GM21423 (cell line): ENCODE results near the gene TMEM186.
"Not testable (repeated sequence)": the region's sequence is repeated elsewhere in the genome, so short reads cannot be mapped to it uniquely, and the experiment has no call there.

Experiments used
- ATAC-seq: cut with Tn5 transposase; IDR thresholded peaks from one replicate; pipeline ENCODE4 v1.9.1; 2021; ENCODE audit warnings: mild to moderate bottlenecking, moderate library complexity; ENCODE audit not compliant: unreplicated experiment

TMEM186 gene, protein sequence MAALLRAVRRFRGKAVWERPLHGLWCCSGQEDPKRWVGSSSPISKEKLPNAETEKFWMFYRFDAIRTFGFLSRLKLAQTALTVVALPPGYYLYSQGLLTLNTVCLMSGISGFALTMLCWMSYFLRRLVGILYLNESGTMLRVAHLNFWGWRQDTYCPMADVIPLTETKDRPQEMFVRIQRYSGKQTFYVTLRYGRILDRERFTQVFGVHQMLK

DNA sequence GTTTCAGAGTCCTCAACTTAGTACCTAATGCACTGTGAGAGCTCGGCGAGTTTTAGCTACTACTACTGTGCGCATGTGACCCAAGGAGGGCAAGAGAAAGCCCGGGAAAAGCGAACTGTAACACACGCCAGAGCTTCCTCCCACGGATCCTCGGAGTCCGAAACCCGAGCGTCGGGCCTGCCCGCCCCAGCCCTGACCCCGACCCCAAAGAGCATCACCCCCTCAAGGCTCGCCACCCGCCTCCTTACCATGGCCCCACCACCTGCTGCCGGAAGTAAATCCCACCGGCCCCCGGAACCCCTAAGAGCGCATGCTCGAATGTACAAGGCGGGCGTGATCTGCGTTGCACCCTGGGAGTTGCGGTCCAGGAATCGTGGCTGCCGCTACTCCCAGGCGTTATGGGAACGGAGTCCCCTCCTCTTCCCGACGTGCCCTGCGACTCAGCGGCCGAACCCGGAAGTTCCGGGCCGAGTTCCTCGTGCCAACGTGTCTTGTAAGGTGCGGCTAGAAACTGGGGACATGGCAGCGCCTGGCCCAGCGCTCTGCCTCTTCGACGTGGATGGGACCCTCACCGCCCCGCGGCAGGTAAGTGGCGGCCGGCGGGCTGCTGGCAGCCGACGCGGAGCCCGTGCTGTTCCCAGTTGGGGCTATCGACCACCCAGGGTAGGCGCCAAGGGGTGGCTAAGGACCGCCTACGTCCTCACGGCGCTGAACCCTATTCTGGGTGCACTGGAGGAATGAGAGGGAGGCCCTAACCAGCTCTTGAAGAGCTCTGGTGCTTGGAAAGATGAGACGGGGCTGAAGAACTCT is at the start of gene TMEM186, which contains the start of gene PMM2:
TMEM186 (minus strand) TSS at position 276 of the 810 bp plus-strand sequence; CDS start at position 251, 25 bp downstream.
PMM2 (plus strand) TSS at position 476 of the 810 bp plus-strand sequence; CDS start at position 520, 44 bp downstream.
- peak; percentile 93 for ATAC-seq

DNA sequence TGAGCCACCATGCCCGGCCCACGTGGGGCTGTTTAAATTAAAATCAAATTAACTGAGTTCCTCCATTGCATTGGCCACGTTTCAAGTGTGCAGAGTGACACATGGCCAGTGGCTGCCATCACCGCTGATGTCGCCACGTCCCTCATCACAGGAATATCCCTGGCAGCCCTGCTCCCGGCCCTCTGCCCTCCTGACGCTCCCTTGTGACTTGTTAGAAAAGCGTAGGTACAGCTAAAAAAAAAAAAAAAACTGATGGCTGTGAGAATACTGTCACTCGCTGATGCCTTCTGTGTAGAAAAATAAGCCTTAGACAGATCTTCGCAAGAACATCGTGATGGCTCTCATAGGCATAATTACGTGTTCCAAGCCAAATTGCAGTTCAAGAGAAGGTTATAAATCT is 49.7 kb upstream of the TMEM186 start:
- no peak for ATAC-seq

DNA sequence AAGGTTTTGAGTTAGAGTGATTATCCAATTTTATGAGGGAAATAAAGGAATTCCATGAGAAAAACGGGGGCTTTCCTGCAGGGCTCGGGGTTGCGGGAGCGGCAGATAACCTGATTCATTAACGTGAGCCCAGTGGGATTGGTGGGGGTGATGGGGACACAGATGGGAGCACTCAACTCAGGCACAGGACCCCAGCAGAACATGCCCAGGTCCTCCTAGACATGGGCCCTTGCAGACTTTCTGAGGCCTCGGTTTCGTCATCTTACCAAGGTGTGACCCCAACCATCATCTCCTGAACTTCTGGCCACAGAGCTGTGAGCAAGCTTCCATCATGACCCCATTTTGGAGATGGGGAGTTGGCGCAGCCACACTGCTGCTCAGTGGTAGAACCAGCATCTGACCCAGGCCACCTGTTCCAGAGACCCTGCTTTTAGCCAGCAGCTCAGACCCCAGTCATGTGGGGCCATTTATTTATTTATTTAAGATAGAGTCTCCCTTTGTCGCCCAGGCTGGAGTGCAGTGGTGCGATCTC is 49.0 kb upstream of the TMEM186 start:
- ATAC-seq: no peak

DNA sequence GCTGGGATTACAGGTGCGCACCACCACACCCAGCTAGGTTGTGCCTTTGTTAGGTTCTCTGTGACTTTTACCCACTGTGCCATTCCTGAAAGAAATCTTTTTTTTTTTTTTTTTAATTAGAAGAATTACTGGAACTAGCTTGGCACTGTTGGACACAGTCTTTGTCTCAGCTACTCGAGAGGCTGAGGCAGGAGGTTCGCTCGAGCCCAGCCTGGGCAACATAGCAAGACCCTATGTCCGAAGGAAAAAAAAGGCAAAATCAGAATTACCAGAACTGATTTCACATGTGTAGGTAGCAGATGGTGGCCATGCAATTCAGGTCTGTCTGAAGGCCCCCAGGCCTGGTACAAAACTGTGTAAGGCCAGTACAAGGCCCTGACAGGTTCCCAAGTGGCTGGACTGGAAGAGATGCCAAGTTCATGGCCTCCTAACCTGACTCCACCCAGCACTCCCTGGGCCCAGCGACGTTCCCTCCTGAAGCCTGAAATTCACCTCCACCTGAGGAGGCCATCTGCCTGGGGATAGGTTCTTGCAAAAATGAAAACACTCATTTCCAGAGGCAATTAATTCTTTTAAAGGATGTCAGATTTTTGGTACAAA is 48.4 kb upstream of the TMEM186 start:
- no peak for ATAC-seq

DNA sequence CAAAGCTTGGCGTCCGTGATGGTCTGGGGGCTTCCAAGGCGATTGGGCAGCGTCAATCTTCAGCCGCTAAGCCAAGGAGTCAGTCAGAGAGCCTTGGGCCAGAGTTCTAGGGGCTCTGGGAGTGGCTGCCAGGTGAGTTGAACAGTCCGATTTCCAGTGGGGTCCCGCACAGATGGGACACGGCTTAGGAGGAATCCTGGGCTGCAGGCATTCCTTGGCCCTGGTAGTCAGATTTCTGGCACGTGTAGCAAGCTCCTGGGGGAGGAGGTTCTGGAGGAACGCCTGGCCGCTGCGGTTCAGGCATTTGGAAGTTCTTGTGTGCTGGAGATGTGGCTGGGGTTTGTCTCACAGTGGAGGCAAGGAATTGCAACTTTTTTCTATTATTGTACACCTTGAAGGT is 45.9 kb upstream of the TMEM186 start:
- ATAC-seq: not testable (repeated sequence)

DNA sequence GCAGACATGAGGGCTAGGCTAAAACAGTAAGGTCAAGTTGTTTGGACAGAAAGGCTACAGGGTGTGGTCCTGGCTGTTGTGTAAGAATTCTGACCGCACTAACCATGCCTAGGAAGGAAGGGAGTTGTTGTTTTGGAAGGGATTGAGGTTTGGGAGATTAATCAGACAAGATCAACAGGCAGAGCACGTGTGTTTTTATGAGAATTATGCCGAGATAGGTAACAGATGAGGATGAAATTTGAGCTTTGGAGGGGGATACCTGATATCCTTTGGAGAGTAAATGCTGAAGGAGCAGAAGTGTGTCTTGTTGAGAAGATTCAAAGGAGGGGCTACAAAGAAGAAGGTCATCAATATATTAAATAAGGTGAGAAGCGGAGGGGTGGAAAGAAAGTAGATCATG is 44.6 kb upstream of the TMEM186 start:
- ATAC-seq: not testable (repeated sequence)

DNA sequence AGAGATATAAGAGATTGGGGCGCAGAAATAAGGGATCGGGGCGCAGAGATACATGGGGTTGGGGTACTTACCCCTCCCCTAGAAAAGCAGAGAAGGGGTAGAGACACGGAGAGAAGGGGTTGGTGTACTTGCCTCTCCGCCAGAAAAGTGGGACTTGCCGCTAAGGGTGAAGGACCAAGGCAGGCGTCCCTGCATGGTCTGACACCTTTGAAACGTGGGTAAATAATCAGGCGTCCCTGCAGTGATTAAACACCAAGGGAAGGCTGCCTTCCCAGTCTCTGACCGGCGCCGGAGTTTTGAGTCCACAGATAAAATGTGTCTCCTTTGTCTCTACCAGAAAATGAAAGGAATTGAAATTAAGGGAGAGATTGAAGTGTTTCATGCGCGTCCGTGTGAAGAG is 40.2 kb upstream of the TMEM186 start:
- not testable (repeated sequence) for ATAC-seq

DNA sequence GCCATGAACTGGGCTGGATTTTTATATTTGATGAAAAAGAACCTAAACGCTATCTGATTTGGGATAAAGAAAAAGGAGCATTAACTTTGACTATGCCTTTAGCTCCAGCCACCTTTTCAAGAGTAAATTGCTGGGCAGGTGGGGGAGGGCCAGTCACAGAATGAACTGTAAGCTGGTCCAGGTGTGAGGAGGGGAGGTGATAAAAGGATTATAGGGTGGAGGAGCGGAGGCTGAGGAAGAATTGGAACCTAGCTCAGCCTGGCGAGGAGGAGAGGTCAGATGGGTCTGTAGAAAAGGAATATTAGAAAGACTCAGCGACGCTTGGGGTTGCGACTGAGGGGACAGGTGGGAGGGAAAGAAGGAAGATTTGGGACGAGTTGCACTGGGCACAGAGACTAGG is 39.4 kb upstream of the TMEM186 start:
- ATAC-seq: not testable (repeated sequence)

DNA sequence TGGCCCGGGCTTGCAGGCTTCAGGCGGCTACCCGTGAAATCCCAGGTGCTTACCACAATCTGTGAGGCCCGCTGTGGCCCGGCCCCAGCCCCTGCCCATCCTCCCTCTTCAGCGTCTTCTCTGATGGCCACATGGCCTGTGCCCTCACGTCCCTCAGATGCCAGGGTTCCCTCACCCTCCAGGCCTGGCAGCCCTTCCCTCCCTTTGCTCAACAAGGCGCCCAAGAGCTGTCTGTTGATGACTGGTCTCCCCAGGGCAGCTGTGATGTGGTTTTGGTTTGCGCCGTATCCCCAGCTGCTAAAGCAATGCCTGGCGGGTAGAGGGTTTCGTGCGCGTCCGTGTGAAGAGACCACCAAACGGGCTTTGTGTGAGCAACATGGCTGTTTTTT is 35.3 kb upstream of the TMEM186 start:
- ATAC-seq: no peak

DNA sequence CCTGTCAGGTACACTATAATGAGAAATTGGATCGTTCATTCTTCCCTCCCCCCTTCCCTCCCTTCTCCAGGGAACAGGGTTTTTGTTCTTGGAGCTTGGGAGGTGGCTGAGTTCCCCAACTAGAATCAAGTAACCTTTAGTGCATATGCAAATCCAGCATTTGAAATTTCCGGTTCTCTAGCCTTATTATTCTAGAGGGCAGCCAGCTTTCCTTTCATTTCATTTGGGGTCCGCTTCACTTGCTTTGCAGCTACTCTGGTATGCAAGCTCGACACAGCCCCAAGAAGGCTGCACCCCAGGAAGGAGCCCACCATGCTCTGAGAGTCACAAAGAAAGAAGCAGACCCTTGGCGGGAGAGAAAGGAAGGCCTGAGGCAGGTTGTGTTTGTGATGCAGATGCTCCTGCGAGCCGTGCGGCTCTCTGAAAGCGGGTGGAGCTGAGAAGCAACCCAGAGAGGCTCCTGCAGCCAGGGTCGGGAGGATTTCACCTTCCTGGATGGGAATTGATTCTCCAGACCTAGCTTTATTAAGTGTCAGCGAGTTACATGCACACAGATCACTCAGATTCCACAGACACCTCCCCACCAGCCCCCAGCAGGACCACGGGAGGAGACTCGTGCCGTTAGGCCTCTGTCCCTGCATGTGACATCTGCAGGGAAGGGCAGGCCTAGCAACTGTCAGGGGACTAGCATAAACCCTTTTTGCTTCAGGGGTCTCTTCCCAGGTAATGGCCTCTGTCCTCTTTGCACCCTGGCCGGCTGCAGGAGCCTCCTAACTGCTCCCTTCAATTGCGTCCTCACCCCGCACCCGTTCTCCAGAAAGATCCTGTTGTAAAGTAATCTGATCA is 34.7 kb upstream of the TMEM186 start:
- no peak for ATAC-seq

DNA sequence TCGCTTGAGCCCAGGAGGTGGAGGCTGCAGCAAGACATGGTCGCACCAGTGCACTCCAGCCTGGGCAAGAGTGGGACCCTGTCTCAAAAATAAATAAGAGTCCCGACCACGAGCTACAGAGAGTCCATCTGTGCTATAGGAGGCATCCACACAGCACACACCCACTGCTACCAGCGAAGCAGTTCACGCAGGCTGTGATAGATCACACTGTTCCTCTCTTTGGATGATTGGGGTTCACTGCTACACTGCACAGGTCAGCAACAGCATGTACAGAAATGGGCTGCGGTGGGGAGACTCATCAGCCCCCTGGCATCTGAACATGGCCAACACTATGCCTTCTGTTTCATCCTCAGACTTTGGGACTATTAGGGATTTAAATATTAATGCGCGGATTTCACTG is 34.0 kb upstream of the TMEM186 start:
- no peak for ATAC-seq

DNA sequence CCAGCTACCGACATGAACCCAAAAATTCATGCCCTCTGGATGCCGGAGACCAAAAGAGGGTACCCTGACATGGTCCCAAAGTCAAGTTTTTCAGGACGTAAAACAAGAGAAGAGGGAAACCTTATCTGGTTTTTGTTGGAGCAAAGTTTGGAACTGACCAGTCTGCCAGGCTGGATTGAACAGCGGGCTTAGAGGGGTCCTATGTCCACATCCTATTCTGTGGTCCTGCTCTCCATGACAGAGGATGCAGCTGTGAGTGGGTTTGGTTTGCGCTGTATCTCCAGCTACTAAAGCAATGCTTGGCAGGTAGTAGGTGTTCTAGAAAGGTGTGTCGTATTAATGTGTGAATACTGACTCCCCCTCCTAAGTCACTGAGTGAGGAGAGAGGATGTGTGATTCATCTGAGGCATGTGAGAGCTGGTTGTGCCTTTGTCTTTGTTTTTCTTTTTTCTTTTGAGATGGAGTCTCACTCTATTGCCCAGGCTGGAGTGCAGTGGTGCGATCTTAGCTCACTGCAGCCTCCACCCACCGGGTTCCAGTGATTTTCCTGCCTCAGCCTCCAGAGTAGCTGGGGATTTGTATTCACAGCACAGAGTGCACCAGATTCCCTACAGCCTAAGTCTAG is 31.2 kb upstream of the TMEM186 start:
- no peak for ATAC-seq

DNA sequence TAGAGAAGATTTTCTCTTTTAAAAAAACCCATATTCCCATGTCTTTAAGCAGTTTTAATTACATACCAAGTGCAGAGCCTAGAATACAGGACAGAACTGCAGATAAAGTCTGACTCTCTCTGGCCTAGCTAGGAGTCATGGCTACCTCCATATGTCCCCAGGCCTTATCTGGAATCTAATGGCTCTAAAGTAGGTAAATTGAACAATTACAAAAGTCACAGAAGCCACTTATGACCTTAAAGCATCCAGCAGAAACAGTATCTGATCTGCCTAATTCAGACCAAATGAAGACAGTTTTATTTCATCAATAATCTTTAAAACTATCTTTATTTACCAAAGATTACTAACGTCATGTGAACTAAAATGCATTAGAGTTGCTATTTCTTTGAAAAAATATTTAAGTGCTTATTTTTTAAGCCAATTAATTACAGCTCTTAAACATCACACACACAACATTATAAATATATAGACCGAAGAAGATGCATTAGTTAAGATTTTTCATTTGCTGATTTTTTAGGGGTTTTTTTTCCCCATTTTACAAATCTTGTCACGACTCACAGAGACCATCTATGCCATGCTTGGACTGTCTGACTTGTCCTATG is 28.9 kb upstream of the TMEM186 start:
- ATAC-seq: no peak

DNA sequence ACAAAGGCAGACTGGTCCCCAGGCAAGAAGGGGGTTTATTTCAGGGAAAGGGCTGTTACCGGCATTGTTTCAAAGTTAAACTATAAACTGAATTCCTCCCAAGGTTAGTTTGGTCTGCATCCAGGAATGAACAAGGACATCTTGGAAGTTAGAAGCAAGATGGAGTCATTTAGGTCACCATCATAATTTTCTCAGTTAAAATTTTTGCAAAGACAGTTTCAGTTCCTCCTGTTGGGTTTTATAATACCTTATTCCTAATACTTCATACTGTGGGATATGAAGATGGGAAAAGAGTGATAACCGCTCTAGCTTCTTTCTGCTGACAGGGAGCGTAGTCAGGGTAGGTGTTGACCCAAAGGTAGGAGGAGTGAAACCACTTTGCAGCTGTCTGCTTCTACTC is 25.0 kb upstream of the TMEM186 start:
- no peak for ATAC-seq

DNA sequence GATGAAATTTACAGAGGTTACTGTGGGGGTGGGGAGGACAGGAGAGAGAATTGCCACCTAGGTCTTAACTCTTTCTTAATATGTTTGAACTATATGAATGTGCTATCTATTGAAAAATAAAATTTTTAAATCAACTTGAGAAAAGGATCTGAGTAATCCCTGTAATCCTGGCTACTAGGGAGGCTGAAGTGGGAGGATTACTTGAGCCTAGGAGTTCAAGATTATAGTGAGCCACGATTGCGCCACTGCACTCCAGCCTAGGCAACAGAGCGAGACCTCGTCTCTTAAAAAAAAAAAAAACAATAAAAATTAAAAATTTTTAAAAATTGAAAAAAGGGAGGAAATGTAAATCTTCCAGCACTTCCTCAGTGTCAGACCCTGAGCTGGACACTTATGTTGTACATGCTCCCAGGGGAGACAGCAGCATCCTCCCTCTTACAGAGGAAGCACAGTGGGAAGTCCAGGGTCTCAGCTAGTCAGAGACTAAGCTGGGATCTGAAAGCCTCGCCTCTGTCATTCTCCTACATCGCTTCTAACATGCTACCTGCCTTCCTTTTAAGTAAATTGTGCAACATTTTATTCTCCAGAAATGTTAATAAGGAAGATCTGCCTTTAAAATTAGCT is 22.1 kb upstream of the TMEM186 start:
- ATAC-seq: no peak

DNA sequence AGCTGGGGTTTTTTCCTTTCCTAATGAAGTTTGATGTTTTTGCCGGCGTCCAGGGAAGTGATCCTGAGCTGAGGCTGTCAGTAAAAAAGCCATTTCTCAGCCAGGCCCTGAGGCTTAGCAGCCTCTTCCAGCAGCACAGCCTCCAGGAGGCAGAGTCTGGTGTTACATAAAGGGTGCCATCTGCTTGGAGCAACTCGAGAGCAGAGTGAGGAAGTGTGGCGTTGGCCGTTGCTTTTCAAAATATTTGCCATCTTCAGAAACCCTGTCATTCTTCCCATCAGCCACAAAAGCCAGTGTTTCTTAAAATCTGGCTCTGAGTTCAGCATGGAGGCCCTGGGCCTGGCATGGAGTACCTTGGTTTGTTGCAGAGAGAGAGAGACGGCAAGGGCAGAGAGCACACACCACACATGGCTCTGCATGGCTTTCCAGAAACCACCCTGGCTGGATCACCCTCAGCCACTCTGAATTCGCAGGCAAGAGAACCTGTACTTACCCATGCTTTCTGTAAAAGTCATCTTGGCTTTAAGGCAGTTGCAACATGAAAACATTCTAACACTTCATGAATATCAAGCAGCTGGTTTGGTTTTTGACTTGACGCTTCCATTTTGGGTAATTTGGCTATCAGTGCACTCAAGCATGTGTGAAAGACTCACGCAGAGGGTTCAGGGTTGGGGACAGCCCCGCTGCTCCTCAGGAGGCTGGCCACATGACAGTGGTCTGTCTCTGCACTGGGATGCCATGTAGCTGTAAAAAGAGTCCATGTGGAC is 21.2 kb upstream of the TMEM186 start:
- ATAC-seq: peak; percentile 76

DNA sequence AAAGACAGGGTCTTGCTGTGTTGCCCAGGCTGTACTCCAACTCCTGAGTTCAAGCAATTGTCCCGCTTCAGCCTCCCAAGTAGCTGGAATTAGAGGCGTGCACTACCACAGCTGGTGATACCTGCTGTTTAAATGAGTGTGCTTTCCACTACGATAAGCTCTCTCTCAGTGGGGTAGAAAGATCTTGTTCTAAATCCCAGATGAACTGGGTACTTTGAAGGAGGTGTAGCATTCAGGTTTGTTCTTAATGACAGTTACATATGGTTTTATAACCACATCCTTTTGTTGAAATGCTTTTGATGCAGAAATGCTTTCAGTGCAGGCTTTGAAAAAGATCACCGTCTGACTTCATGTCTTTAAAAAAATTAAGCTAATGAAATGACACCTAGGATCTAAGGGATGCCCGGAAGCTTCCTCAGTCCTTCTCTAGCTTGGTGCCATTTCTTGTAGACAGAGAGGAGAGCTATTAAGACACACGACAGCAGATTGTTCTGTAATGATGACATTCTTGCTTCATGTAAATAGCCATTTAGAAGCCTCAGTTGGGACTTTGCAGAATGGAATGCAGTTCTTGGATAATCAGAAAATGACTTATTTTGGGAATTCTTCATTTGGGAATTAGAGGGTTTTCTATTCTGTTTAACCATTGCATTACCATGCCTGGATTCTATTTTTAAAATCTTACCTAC is 19.7 kb upstream of the TMEM186 start:
- ATAC-seq: no peak
